Measurements from ENCODE around the gene PDE6A. TPM values are rescaled to one million over a fixed set of nuclear protein-coding genes. Genes with fewer than 3 reads are reported as not detected.

The PDE6A gene
- total and polyA plus RNA-seq, 2 experiments from 2014 or later = not detected

- 83 to 86% methylated on average over 5 of the region's 5 CpGs for WGBS, 2 experiments (ENCODE audit: low coverage in 1 of 2, low lambda C conversion rate in 2 of 2, missing lambda C conversion rate in 2 of 2)
- no peak overlapping the region for H2AFZ ChIP-seq
- no peaks in the 10 kb centered on the region for H3K36me3 ChIP-seq (ENCODE audit: low read depth)
- no peaks in the 10 kb centered on the region for H3K4me1 ChIP-seq (ENCODE audit: insufficient read depth)
- H3F3A ChIP-seq (ENCODE audit: insufficient read depth) = no peaks in the 10 kb centered on the region
- no peaks in the 10 kb centered on the region for H3K9me3 ChIP-seq (ENCODE audit: low read depth)
- H3K4me2 ChIP-seq (ENCODE audit: unreplicated experiment) = no peak overlapping the region
- H3K4me3 ChIP-seq = no peak overlapping the region
- no peak overlapping the region for H3K9ac ChIP-seq
- H3K79me2 ChIP-seq (ENCODE audit: insufficient read depth) = no peaks in the 10 kb centered on the region
- H4K20me1 ChIP-seq (ENCODE audit: insufficient read depth) = no peaks in the 10 kb centered on the region
- no peak overlapping the region for H3K27ac ChIP-seq
- in situ Hi-C loops (cut with MboI) = loop anchor here (25.0 kb wide), 3 partner anchors 266 to 591 kb away; partner anchors contain the start of gene RPS14
- H3K9me2 ChIP-seq (ENCODE audit: insufficient read depth) = no peaks in the 10 kb centered on the region
- DNase-seq = no peak
- TF ChIP-seq EZH2 (IDR thresholded peaks at IDR 0.05; ENCODE audit: insufficient read depth, poor library complexity, severe bottlenecking) (no peak), EZH2phosphoT487 (IDR thresholded peaks at IDR 0.05; ENCODE audit: insufficient read depth, low read depth) (no peak)
- no peaks in the 10 kb centered on the region for H3K27me3 ChIP-seq (replicated peaks; ENCODE audit: insufficient read depth)
Measured at GRCh38 chr5:149846021-149846420, 98.6 kb downstream of the PDE6A start.

DNA sequence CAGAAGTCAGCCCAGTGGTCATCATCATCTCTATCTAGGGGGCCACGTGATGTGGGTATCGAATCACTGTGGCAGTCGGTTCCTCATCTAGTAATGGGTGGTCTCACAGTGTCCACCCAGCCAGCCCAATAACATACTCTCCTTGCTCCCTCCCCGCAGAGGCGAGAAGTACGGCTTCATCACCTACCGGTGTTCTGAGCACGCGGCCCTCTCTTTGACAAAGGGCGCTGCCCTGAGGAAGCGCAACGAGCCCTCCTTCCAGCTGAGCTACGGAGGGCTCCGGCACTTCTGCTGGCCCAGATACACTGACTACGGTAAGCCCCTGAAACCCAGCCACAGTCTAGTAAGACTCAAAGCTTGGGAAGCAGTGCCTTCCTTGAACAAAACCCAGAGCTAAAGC is 99.0 kb downstream of the PDE6A start:
- no peaks in the 10 kb centered on the region for H3F3A ChIP-seq (ENCODE audit: insufficient read depth)
- no peaks in the 10 kb centered on the region for H3K79me2 ChIP-seq (ENCODE audit: insufficient read depth)
- H3K27me3 ChIP-seq (replicated peaks; ENCODE audit: insufficient read depth) = no peaks in the 10 kb centered on the region
- H3K9me3 ChIP-seq (ENCODE audit: low read depth) = no peaks in the 10 kb centered on the region
- DNase-seq = no peak
- H3K9ac ChIP-seq = no peak overlapping the region
- no peak overlapping the region for H3K27ac ChIP-seq
- H3K36me3 ChIP-seq (ENCODE audit: low read depth) = no peaks in the 10 kb centered on the region
- no peaks in the 10 kb centered on the region for H4K20me1 ChIP-seq (ENCODE audit: insufficient read depth)
- no peak for TF ChIP-seq EZH2 (IDR thresholded peaks at IDR 0.05; ENCODE audit: insufficient read depth, poor library complexity, severe bottlenecking)
- in situ Hi-C loops (cut with MboI) = loop anchor here (25.0 kb wide), 3 partner anchors 267 to 592 kb away; partner anchors contain the start of gene RPS14
- 92 to 95% methylated on average over 15 of the region's 15 CpGs for WGBS, 2 experiments (ENCODE audit: low coverage in 1 of 2, low lambda C conversion rate in 2 of 2, missing lambda C conversion rate in 2 of 2)
- H2AFZ ChIP-seq = no peak overlapping the region
- no peak overlapping the region for H3K4me2 ChIP-seq (ENCODE audit: unreplicated experiment)
- no peaks in the 10 kb centered on the region for H3K9me2 ChIP-seq (ENCODE audit: insufficient read depth)
- H3K4me1 ChIP-seq (ENCODE audit: insufficient read depth) = no peaks in the 10 kb centered on the region
- H3K4me3 ChIP-seq = no peak overlapping the region

DNA sequence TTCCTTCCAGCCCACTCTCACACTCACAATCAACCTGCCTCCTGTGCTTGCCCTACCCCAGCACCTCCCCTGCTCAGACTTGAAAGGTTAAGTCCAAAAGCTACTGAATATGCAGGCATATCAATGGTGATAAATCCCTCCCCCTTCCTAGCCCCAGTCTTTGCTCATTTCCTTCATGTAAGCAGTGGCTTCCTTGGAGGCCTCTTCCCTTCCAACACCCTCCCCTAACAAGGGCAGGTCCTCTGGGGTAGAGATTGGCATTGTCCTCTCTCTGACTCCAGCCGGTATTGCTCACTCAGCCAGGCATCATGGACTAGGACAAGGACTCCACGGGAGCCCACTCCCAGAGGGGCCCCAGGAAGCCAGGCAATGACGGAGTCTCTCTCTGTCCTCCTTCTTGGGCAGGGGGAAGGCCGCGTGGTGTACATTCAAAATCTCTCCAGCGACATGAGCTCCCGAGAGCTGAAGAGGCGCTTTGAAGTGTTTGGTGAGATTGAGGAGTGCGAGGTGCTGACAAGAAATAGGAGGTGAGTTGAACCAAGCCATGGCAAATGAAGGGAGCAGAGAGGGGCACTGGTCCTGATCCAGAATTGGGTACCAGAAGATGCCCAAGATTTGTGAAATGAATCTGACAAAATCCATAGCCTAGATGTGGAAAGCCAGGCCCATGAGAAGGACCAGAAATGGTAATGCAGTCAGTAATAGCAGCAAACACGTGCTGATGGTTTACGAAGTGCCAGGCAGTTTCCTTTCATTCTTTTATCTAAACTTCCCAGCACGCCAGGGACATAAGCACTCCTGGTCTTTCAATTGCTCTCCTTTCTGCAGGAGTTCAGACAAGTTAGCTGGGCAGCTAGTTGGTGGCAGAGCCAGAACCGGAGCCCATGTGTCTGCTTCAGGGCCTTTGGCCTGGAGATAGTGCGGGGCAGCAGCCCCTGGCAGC is 102.5 kb downstream of the PDE6A start:
- no peaks in the 10 kb centered on the region for H4K20me1 ChIP-seq (ENCODE audit: insufficient read depth)
- no peak overlapping the region for H3K9ac ChIP-seq
- TF ChIP-seq EZH2 (IDR thresholded peaks at IDR 0.05; ENCODE audit: insufficient read depth, poor library complexity, severe bottlenecking) (no peak), EZH2phosphoT487 (IDR thresholded peaks at IDR 0.05; ENCODE audit: insufficient read depth, low read depth) (no peak)
- H3K9me3 ChIP-seq (ENCODE audit: low read depth) = no peaks in the 10 kb centered on the region
- H2AFZ ChIP-seq = no peak overlapping the region
- H3K4me3 ChIP-seq = no peak overlapping the region
- in situ Hi-C loops (cut with MboI) = loop anchor here (25.0 kb wide), 3 partner anchors 270 to 595 kb away; partner anchors contain the start of gene RPS14
- no peak overlapping the region for H3K27ac ChIP-seq
- H3K9me2 ChIP-seq (ENCODE audit: insufficient read depth) = no peaks in the 10 kb centered on the region
- H3K4me1 ChIP-seq (ENCODE audit: insufficient read depth) = peaks cover 11% of the 10 kb centered on the region
- H3K4me2 ChIP-seq (ENCODE audit: unreplicated experiment) = no peak overlapping the region
- 90 to 97% methylated on average over 13 to 14 of the region's 14 CpGs for WGBS, 2 experiments (ENCODE audit: low coverage in 1 of 2, low lambda C conversion rate in 2 of 2, missing lambda C conversion rate in 2 of 2)
- peaks cover 6% of the 10 kb centered on the region; the same call in 1 of the 2 replicates for H3F3A ChIP-seq (ENCODE audit: insufficient read depth)
- DNase-seq = no peak
- no peaks in the 10 kb centered on the region for H3K27me3 ChIP-seq (replicated peaks; ENCODE audit: insufficient read depth)
- H3K36me3 ChIP-seq (ENCODE audit: low read depth) = no peaks in the 10 kb centered on the region
- H3K79me2 ChIP-seq (ENCODE audit: insufficient read depth) = no peaks in the 10 kb centered on the region

GRCh38 chr5:149840226-149840825 is 104.3 kb downstream of the PDE6A start:
- in situ Hi-C loops (cut with MboI) = loop anchor here (25.0 kb wide), 3 partner anchors 272 to 597 kb away; partner anchors contain the start of gene RPS14
- no peak for DNase-seq
- Histone ChIP-seq H3F3A (ENCODE audit: insufficient read depth) (peaks cover 6% of the 10 kb centered on the region; the same call in 1 of the 2 replicates), H2AFZ (no peak overlapping the region), H3K4me2 (ENCODE audit: unreplicated experiment) (no peak overlapping the region), H3K27ac (no peak overlapping the region), H3K36me3 (ENCODE audit: low read depth) (no peaks in the 10 kb centered on the region), H3K27me3 (replicated peaks; ENCODE audit: insufficient read depth) (no peaks in the 10 kb centered on the region), H3K9me2 (ENCODE audit: insufficient read depth) (no peaks in the 10 kb centered on the region), H3K4me1 (ENCODE audit: insufficient read depth) (peaks cover 11% of the 10 kb centered on the region), H3K9ac (no peak overlapping the region), H3K4me3 (no peak overlapping the region), H3K79me2 (ENCODE audit: insufficient read depth) (no peaks in the 10 kb centered on the region), H3K9me3 (ENCODE audit: low read depth) (no peaks in the 10 kb centered on the region), H4K20me1 (ENCODE audit: insufficient read depth) (no peaks in the 10 kb centered on the region)
- TF ChIP-seq EZH2 (IDR thresholded peaks at IDR 0.05; ENCODE audit: insufficient read depth, poor library complexity, severe bottlenecking) (no peak), EZH2phosphoT487 (IDR thresholded peaks at IDR 0.05; ENCODE audit: insufficient read depth, low read depth) (no peak)
- 71 to 81% methylated on average over 8 of the region's 8 CpGs for WGBS, 2 experiments (ENCODE audit: low coverage in 1 of 2, low lambda C conversion rate in 2 of 2, missing lambda C conversion rate in 2 of 2)
